ENCODE measurements around the gene THAP8.
A peak's percentile ranks its signal among the peaks of the same experiment; 100 is the strongest.

THAP8 gene

DNA sequence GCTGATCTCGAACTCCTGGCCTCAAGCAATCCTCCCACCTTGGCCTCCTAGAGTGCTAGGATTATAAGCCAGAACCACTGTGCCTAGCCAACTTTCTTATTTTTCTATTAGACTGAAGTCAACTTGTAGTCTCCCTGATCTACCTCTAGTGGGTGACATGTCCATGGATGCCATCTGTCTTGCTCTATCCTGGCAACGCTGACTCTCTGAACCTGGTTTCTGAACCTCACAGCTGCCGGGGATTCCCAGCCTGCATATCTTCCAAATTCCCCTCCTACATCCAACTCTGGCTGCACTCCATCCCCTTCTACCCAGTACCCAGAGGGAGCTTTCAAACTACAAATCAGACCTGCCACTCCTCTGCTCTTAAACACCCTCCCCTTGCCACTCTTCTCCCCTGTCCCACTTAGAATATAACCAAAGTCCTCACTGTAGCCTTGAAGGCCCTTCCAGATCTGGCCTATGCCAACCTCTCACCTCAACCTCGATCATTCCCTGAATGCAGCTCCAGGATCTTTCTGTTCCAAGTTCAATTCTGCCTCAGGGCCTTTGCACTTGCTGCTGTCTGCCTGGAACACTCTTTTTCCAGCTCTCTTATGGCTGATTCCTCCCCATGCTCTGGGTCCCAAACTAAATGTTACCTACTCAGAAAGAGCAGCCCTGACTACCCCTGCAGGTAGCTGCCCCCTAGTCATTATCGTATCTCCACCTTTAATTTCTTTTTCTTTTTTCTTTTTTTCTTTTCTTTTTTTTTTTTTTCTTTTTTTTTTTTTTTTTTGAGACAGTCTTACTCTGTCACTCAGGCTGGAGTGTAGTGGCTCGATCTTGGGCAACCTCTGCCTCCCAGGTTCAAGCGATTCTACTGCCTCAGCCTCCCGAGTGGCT lies 23.6 kb downstream of the THAP8 start:
- DNase-seq (ENCODE audit: insufficient read length, low spot score) (no peak), FAIRE-seq (no peak)
- TF ChIP-seq, protein P1, sequence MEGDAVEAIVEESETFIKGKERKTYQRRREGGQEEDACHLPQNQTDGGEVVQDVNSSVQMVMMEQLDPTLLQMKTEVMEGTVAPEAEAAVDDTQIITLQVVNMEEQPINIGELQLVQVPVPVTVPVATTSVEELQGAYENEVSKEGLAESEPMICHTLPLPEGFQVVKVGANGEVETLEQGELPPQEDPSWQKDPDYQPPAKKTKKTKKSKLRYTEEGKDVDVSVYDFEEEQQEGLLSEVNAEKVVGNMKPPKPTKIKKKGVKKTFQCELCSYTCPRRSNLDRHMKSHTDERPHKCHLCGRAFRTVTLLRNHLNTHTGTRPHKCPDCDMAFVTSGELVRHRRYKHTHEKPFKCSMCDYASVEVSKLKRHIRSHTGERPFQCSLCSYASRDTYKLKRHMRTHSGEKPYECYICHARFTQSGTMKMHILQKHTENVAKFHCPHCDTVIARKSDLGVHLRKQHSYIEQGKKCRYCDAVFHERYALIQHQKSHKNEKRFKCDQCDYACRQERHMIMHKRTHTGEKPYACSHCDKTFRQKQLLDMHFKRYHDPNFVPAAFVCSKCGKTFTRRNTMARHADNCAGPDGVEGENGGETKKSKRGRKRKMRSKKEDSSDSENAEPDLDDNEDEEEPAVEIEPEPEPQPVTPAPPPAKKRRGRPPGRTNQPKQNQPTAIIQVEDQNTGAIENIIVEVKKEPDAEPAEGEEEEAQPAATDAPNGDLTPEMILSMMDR (IDR thresholded peaks at IDR 0.05; ENCODE audit: insufficient read depth, missing control alignments), result no peak

DNA sequence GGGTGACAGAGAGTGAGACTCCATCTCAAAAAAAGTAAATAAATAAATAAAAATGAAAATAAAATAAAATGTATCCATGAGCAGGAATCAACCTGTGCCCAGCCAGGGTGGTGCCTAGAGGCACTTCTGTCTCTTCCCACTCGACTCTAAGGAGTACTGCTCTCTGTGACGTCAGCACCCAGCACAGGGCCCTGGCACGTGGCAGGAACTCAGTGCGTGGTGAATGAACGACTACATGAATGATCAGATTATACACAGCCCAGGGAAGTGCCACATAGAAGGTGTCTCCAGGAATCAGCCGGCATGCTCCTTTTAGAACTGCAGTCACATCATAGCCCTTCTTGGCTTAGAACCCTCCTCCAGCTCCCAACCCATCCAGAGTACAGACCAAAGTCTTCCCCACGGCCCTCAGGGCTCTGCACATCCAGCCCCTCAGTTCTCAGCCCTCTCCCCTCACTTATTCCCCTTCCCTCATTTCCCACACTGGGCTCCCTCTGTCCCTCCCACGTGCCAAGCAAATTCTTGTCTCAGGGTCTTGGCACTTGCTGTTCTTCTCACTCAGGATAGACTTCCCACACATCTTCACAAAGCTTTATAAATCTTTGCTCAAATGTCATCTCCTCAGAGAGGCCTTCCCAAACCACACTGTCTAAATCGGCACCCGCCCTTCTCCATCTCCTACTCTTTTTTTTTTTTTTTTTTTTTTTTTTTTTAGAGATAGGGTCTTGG lies 25.6 kb downstream of the THAP8 start:
- peak; percentile 8 for DNase-seq (ENCODE audit: insufficient read length, low spot score)
- no peak for FAIRE-seq
- TF ChIP-seq, protein P1 (IDR thresholded peaks at IDR 0.05; ENCODE audit: insufficient read depth, missing control alignments), result no peak

DNA sequence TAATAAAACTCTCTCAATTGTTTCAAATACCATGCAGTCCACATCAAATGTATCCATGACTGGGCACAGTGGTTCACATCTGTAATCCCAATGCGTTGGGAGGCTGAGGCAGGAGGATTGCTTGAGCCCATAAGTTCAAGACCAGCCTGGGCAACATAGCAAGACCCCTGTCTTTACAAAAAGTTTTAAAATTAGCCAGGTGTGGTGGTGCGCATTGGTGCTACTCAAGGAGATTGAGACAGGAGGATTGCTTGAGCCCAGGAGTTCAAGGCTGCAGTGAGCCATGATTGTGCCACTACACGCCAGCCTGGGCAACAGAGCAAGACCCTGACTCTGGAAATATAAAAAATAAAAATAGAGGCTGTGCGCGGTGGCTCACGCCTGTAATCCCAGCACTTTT lies 26.4 kb downstream of the THAP8 start:
- DNase-seq (ENCODE audit: insufficient read length, low spot score) (no peak), FAIRE-seq (no peak)
- TF ChIP-seq, protein P1 (IDR thresholded peaks at IDR 0.05; ENCODE audit: insufficient read depth, missing control alignments), result no peak

DNA sequence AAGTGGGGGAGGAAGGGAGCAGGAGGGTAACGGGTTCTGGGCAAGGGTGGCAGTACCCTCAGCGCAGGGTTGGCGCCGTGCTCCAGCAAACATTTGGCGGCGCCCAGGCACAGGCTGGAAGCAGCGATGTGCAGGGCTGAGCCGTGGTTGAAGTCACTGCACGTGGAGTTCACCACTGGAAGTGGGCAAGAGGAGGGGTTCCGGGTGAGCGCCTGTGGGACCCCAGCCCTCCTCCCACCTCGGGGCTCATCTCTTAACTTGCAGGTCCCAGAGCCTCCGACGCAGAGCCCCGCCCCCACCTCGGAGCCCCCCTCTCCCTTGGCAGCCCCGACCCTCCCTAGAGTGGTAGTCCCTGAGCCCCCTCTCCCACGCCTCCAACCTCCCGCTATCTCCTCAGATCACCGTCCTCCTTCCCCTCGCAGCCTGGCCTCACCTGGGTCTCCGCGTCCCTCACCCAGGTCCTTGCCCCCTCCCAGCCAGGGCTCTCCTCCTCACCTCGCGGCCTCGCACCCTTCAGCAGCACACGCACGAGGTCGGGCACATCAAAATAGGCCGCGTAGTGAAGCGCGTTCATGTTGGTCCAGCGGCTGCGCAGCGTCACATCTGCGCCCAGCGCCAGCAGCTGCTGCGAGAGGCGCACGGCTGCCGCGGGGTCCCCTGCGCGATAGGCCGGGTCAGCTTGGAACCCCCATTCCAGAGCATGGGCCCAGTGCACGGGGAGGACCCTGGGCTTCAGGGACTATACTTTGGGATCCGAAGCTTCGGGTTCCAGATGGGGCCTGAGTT lies 27.8 kb downstream of the THAP8 start:
- TF ChIP-seq, protein P1 (IDR thresholded peaks at IDR 0.05; ENCODE audit: insufficient read depth, missing control alignments), result no peak
- FAIRE-seq (no peak), DNase-seq (ENCODE audit: insufficient read length, low spot score) (no peak)

DNA sequence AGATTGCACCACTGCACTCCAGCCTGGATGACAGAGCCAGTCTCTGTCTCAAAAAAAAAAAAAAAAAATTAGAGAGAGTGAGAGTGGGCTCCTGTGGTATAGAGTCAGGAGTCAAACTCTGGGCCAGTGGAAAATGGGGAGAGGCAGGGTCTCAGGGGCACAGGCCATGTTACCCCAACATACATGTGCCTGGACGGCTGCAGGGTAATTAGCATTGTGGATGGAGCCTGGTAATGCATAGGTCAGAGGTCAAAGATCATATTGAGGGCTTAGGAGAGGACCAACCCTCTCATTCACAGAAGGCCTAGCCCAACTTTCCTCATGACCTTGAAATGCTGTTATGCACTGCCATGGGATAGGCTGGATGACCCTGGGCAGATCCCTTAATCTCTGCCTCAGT lies 28.5 kb downstream of the THAP8 start:
- TF ChIP-seq, protein P1 (IDR thresholded peaks at IDR 0.05; ENCODE audit: insufficient read depth, missing control alignments), result no peak
- FAIRE-seq (no peak), DNase-seq (ENCODE audit: insufficient read length, low spot score) (no peak)

DNA sequence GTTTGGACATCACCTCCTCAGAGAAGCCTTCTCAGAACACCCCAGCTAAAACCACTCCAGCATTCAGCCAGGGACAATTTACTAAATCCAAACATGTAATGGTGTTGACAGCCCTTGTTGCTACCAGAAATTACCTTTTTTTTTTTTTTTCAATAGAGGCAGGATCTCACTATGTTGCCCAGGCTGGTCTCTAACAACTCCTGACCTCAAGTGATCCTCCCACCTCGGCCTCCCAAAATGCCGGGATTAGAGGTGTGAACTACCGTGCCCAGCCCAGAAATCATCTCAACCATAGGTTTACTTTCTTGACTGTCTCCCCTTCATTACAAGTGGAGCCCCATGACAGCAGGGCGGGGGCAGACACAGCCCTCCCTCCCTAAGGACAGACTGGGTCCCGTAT lies 30.7 kb downstream of the THAP8 start:
- TF ChIP-seq, protein P1 (IDR thresholded peaks at IDR 0.05; ENCODE audit: insufficient read depth, missing control alignments), result no peak
- FAIRE-seq (no peak), DNase-seq (ENCODE audit: insufficient read length, low spot score) (no peak)
